ENCODE measurements around the gene GPX2.

GPX2 gene

DNA sequence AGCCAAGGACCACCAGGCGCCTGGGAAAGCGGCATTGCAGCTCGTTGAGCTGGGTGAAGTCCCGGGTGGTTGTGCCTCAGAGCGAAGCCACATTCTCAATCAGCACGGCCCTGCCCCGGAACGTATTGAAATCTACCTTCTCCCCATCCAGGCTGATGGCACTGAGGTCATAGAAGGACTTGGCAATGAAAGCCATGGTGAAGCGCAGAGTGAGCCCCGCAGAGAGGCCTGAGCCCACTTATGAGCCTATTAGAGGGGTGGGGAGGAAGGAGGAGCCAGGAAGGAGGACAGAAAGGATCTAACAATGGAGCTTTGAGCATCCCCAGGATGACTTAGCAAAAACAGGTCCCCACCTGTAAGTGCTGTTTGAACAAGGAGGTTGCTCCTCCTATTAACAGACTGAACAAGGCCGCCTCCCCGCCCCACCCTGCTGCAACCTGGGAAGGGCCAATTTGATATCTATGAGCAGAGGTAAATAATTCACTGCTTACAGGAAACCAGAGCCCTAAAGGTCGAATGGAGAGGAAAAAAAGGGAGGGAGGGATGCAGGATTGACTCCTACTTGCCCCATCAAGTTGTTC, at the start of gene GPX2:
Gene GPX2, minus strand, starts transcription at position 215 of the 581 bp plus-strand sequence. Its CDS starts 19 bp downstream, at position 196.
- DNase-seq, result no peak

DNA sequence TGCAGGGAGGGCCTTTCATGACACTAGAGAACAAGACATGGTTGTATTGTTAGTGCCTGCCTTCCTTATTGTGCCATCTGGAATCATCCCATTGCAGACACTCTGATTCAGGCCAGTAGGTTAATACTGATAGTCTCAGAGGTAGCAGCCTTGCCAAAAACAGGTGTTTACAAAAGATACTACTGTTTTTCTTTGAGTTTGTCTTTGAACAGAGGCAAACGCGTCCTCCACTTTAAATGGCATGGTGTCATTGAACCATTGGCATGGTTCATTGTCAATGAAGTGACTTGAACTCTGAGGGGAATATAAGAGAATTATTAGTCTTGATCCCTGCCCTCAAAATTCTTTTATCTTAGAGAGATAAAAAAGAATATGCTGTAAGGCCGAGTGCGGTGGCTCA, 48.4 kb upstream of the GPX2 start:
- no peak for DNase-seq

DNA sequence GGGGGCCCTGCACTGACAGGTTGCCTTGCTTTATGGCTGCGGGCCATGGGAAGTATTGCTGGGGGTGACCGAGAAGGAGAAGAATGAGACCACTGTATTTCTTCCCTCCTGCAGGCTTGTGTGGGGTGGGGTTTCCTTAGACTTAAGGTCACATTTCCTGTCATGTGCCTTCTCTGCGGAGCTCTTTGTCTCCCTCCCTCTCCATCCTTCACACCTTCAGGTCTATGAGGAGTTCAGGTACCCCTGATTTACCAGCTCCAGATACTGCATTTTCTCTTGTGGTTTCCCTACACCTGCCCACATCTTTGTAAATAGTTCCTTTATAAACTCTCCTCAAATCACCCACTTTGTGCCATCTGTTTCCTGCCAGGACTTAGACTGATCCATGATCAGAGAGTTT, 47.8 kb upstream of the GPX2 start:
- peak; percentile 22 for DNase-seq

DNA sequence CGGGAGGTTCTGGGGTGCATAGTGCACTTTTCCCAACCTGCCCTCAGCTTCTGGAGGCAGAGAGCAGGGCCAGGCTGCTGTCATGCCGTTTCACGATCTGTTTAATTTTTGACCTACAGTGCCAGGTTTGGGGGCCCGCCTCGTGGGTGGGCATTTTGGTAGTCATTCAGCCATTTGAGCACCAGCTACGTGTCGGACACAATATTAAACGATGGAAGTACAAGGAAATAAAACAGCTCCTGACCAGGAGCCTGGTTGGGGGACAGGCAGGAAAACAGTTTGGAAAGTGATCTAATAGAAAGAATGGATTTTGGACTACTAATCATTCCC, 44.9 kb upstream of the GPX2 start:
- no peak for DNase-seq

DNA sequence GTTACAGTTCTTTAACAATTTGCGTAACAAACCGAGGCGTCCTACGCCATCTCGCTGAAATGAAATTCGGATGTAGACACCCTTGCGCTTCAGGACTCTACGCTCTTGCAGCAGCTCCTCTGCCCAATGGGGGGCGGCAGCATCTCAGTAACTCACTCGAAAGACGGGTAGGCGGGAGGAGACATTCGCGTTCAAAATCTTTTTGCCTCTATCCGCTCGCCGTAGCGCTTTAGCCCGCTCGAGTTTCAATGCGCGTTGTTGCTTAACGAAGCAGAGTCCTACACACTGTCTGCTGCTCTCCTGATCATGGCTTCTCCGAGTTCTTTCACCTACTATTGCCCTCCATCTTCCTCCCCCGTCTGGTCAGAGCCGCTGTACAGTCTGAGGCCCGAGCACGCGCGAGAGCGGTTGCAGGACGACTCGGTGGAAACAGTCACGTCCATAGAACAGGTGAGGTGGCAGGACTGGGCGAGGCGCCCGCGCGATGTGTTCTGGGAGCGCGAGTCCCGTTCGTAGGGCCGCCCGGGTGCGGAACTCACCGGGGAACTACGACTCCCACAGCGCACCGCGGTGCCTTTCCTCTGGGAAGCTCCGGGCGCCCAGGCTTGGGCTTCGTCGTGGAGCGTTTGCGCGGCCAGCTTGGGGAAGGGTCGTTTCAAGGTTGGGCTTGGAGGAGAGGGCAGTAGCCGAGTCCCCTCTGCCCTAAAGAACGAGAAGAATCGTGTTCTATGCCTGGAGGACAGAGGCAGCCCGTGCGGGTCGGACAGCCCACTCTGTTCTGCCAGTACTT, 44.3 kb upstream of the GPX2 start, which contains the start of gene FNTB:
Gene FNTB, plus strand, starts transcription at position 248 of the 790 bp plus-strand sequence. Its CDS starts 59 bp downstream, at position 307.
- DNase-seq, result peak; percentile 96

DNA sequence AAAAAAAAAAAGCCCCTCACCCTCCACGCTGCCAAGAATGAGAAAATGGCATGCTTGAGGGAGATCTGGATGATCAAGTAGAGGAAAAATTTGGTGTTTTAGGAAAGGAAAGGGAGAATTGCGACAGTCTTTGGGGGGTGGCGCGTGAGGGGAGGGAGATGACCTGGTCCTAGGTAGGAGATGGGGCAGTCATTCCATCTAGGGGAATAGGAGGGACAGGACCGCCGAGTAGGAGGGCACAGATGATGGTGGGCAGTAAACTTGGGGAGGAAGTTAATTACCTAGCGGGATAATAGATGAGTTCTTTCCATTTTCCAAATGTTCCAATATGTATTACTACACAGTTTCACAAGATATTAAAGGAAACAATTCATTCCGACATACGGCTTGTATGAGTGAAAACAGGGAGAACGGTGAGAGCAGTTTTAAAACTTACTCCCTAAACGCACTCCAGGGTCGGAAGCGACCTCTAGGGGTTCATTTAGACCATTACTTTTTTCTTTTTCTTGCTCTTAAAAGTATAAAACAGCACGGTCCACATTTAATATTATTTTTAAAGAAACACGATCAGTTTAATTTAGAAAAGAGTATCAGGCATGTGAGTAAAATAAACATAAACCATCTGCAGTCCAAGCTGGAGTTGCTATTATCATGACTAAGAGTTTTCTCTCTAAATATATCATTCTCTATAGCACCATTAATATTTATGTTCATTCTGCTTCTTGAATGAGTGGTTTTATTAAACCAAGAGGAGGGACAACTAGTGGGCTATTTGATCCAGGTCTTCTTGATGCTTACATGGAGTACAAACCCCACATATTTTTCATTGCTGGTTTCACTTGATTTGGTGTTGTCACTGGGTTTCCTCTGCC, 41.1 kb upstream of the GPX2 start:
- peak; percentile 67 for DNase-seq

DNA sequence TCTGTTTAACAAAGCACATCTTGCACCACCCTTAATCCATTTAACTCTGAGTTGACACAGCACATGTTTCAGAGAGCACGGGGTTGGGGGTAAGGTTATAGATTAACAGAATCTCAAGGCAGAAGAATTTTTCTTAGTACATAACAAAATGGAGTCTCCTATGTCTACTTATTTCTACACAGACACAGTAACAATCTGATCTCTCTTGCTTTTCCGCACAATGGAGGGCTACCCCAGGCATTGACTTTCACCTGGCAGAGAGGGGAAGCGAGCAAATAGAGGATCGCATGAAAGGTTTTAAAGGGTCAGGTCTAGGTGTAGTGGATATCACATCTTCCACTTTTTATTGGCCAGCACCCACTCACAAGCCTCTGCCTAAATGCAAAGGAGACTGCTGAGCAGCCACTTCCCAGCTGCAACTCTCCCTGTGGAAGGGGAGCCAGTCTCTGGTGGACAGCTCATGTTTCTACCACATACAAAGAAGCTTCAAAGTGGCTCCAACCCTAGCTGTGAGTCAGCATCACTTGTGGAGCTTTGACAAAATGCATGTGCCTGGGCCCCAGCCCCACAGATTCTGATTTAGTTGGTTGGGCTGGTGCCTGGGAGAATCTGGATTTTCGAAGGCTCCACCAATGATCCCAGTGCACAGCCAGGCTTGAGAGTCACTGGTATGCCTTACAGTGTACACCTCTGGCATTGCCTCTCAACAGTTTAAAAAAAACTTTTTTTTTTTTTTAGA, 37.0 kb upstream of the GPX2 start:
- DNase-seq, result no peak

DNA sequence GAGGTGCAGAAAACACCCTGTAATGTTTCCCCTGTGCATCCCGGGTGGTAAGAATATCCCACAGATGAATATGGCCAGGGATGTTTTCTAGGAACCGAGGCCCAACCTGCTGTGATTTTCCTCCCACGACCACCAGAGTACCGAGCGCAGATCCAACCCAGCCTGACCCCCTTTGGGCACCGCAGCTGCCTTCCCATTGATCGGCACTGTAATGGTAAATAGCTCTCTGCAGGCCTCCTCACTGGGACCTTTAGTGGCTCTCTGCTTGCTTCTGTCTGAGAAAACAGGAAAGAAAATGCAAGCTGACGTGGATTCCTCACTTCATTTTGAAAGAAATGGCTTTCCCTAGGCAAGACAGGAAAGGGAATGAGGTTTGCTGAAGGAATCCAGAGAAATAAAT, 32.0 kb upstream of the GPX2 start:
- no peak for DNase-seq

DNA sequence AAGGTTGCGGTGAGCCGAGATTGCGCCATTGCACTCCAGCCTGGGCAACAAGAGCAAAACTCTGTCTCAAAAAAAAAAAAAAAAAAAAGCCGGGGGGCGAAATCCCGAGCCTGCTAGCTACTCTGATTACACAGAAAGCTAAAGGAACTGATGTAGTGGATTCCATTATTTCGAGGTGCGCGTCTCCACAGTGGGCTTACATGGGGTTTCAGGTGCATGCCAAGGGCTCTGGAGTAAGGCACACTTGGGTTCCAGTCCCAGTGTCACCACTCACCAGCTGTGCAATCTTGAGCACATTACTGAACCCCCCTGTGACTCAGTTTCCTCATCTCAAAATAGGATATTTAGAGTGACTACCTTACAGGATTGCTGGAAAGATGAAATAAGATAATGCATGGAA, 31.3 kb upstream of the GPX2 start:
- DNase-seq, result no peak

DNA sequence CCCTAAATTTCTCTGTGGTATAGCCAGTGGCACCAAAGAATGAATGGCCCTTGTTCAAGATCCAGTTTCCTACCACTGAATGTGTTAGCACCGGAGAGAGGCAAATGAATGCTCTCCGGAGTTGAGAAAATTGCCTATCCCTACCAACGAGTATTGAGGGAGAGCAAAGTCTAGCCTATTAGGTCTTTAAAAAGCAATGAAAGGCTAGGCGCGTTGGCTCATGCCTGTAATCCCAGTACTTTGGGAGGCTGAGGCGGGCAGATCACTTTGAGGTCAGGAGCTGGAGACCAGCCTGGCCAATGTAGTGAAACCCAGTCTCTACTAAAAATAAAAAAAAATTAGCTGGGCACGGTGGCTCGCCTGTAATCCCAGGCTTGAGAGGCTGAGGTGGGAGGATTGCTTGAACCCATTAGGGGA, 30.5 kb upstream of the GPX2 start:
- no peak for DNase-seq

DNA sequence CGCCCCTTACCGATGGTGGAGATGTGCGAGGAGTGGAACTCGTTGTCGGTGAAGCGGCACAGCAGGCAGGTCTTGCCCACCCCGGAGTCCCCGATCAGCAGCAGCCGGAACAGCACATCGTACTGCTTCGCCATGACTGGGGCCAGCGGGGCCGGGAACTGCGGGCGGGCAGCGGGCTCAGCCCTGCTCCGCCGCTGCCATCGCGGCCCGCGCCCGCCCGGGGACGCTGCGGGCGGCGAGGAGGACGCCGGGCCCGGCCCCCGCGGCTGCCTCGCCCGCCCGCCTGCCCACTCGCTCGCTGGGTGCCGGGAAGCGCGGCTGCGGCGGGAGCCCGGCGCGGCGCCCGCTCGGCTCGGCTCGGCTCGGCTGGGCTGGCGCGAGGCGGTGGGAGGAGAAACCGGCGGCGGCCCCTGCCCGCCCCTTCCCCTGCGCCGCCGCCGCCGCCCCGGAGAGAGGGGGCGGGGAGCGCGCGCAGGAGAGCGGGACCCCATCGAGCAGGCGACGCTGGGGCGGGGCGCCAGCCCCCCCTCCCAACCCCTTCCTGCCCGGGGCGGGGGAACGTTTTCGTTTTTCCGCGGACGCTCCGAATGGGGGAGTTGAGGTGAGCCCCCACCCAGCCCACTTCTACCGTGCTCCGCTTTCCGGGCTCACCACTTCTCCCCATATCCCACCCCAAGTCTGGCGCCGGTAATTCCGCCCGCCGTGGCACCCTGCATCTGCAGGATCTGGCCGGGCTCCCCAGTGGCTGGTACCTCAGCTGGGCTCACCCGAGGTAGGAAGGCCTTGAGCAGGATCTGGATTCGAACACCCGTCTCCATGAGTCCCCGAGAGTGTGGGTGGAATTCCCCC, 29.6 kb upstream of the GPX2 start, which contains the start of gene RAB15:
Gene RAB15, minus strand, starts transcription at position 394 of the 849 bp plus-strand sequence. Its CDS starts 260 bp downstream, at position 134.
- DNase-seq, result peak; percentile 31

DNA sequence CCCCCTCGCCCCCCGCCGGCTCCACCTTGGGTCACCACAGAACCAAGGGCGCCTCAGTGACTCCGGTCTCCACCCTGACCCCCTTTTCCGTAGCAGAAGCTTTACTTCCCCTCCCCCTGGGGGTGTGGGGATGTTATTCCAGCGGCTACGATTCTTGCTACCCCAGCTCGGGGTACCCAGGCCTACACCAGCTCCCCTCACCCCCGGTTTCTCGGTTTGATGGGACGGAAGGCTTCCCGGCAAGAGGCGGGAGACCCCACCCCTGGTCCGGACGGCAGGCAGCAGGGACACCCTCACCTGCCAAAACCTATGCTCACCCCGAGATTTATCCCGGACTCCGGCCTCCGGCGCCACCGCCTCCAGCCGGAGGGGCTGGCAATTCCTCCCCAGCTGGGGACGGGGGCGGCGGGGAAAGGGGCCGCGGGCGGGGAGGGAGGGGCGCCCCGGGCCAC, 29.0 kb upstream of the GPX2 start:
- DNase-seq, result no peak

DNA sequence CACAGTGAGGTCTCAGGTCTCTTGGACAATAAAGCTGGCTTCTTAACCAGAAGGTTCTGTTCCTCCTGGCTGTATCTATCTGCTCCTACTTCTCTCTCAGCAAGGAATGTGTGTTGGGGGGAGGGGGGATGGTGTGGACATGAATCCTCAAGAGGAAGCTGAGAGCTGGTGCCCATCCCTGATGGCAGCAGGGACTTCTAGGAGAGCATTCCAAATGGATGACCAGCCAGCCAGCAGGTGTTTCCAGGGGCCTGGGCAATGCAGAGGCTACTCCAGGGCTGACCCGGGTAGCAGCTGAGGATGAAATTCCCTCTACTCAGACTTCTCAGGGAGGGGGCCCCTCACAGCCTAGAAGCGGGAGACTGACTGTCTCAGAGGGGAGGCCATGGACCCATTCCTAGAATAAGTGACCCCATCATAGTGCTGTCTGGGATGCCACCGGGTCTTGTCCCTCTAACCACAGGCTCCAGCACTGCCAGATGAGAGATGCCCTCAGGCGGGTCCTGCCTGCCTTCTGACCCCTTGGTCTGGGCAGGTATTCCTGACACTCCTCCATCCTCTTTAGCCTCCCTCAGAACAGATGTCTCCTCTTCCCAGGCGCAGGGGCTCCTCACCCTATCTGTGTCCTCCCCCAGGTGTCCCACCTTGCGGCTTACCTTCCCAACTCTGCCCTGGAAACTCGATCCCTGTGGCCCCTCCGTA, 28.4 kb upstream of the GPX2 start:
- DNase-seq, result no peak

DNA sequence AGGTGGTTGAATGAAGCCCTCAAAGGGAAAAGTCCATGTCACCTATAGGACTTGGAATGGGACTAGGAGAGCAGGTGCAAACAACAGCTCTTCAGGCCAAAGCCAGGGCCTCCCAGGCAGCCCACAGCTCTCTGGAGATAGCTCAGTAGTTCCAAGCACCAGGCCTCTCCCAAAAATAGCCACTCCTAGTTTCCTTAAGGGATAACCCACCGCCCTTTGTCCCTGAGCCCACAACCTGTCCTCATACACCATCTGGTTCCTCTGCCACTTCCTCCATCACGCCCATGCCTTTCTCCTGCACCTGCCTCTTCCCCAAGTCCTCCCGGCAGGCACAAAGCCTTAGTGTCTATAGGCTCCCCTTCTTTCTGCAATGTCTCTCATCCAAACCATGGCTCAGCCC, 27.5 kb upstream of the GPX2 start:
- no peak for DNase-seq

DNA sequence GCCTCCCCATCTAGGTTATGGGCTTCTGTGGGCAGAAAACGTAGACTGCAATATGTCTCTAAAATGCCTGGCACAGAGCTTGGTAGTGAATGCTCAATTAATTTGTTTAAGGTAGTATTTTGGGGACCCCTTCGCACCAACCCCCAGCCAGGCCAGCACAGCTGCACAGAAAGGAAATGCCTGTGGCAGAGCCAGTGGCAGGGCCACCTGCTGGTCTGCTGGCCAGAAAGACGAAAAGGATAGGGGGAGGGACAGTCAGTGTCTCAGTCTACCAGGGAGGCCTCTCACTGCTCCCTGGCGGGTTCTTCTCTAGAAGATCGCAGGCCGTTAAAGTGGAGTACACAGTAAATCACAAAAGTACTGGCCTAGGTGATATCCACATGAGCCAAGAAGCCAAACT, 26.1 kb upstream of the GPX2 start:
- no peak for DNase-seq

DNA sequence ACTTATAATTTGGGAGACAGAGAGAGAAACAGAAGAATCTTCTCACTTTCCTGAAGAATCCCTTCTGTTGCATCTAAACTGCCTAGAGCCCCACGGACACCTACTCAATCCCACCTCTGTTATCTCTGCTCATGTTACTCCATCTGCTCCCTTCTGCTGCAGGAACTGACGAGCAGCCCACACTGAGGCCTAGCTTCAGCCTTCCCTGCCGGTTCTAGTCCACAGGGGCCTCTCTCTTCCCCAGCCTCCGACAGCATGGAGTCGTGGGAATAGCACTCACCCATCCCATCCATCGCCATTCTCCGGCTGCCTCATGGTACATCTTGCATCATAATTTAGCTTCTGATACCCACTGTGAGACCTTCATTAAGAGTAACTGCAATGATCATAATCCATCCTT, 25.6 kb upstream of the GPX2 start:
- DNase-seq, result no peak

DNA sequence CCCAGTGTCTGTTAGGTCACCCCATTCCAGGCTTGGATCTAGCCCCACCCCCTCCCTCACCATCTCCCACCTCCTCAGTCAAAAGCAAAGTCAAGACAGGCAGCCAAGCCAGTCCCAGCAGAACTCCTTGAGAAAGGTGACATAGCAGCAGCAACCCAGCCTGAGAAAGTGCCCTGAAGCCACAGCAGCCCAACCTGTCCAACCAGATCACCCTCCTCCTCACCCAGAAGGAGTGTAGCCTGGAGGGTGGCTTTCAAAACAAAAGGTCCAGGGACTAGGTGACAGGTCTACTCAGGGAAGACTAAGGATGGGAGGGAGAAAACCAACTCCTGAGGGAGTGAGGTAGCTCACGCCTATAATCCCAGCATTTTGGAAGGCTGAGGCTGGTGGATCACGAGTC, 24.4 kb upstream of the GPX2 start:
- DNase-seq, result no peak

DNA sequence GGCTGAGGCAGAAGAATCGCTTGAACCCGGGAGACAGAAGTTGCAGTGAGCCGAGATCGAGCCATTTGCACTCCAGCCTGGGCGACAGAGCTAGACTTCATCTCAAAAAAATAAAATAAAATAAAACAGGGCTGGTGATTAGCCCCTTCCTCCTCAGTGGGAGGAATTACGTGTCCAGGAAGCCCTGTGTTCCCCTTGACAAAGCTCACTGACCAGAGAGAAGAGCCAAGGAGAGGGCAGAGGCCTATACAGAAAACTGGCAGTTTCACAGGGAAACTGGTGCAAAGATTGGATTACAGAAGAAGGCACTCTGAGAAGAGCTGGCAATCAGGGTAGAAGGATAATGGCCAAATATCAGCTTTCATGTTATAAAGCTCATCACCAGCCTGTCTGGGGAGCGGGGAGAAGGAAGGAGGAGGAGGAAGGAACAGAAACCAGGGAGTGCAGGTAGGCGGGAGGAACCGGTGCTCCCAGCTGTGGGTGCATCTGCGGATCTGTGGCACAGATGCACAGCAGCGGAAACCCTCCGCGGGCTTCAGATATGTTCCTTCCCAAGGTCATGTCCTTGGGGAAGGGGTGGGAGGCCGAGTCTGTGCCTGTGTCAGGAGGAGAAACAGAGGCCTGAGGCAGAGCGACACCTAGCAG, 22.9 kb upstream of the GPX2 start:
- no peak for DNase-seq

DNA sequence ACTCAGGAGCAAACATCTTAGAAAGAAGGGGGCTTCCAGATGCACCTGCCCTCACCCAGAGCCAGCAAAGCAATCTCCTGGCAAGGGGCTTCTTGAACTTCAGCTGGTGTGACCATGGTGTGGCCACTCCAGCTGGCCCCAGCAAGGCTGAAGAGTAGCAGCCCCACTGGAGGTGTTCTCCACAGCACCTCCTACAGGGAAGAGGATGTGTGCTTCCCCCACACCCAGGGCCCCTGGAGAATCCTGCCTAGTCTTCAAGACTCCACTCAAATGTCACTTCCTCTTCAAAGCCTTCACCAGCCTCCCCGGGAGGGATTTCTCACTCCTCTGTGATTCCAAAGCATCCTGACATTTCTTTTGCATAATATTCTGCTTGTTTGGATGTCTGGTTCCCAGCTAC, 21.1 kb upstream of the GPX2 start:
- no peak for DNase-seq

DNA sequence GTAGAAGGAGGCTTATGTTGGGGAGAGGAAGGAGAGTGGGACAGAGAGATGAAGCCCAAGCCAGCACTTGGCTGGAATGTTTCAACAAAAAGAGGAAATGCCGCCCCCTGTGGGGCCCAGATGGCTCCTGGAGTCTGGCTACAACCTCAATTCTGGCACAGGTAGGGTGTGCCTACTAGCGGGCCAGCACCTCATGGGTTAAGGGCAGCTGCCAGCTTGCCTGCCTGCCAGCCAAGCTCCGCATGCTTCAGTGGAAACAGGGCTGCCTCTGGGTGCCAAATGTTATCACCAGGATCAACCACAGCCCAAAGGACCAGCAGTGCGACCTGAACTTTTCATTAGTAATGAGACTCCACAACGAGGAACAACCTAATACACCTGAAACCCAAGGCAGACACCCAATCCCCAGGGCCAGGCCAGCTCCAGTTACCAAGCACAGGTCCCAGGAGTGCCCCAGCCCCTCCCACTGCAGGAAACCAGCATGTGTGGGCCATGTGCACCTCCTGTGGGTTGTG, 18.3 kb upstream of the GPX2 start:
- no peak for DNase-seq
